ENCODE measurements around the gene PPP1R14B. TPM values are rescaled to one million over a fixed set of nuclear protein-coding genes. Genes with fewer than 3 reads are reported as not detected.

The PPP1R14B gene
- total and polyA plus RNA-seq, 2 of the 13 experiments (the other 11 are each of a cell fraction or from before 2014, with no cell fraction given), result 110 to 148 TPM

DNA sequence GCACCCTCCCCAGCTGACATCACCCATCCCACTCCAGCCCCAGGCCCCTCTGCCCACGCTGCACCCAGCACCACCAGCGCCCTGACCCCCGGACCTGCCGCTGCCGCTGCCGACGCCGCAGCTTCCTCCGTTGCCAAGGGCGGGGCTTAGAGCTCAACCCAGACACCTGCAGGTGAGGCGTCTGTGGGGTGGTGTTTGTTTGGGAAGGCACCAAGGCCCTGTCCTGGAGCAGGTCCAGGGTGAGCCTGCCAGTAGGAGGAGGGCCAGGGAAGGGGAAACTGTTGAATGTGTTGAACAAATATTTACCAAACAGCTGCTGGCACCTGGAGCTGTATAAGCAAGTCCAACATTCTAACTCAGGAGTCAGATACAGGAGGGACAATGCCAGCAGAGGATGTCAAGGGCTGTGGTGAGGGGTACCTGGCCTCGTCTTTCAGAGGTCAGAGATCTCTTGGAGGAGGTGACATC is 9.2 kb downstream of the PPP1R14B start (continued):
- TF ChIP-seq, protein P1, sequence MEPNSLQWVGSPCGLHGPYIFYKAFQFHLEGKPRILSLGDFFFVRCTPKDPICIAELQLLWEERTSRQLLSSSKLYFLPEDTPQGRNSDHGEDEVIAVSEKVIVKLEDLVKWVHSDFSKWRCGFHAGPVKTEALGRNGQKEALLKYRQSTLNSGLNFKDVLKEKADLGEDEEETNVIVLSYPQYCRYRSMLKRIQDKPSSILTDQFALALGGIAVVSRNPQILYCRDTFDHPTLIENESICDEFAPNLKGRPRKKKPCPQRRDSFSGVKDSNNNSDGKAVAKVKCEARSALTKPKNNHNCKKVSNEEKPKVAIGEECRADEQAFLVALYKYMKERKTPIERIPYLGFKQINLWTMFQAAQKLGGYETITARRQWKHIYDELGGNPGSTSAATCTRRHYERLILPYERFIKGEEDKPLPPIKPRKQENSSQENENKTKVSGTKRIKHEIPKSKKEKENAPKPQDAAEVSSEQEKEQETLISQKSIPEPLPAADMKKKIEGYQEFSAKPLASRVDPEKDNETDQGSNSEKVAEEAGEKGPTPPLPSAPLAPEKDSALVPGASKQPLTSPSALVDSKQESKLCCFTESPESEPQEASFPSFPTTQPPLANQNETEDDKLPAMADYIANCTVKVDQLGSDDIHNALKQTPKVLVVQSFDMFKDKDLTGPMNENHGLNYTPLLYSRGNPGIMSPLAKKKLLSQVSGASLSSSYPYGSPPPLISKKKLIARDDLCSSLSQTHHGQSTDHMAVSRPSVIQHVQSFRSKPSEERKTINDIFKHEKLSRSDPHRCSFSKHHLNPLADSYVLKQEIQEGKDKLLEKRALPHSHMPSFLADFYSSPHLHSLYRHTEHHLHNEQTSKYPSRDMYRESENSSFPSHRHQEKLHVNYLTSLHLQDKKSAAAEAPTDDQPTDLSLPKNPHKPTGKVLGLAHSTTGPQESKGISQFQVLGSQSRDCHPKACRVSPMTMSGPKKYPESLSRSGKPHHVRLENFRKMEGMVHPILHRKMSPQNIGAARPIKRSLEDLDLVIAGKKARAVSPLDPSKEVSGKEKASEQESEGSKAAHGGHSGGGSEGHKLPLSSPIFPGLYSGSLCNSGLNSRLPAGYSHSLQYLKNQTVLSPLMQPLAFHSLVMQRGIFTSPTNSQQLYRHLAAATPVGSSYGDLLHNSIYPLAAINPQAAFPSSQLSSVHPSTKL (CRISPR knock-in tag; IDR thresholded peaks at IDR 0.05), result peak; percentile 81
- TF ChIP-seq ZNF331 (CRISPR knock-in tag; IDR thresholded peaks at IDR 0.05) (peak; percentile 74; the same call in 1 of the 2 replicates), RBAK (CRISPR knock-in tag; IDR thresholded peaks at IDR 0.05) (no peak), ZNF350 (CRISPR knock-in tag; IDR thresholded peaks at IDR 0.05; ENCODE audit: borderline replicate concordance, low read depth) (peak; percentile 62; the same call in 1 of the 2 replicates), ZNF17 (CRISPR knock-in tag; IDR thresholded peaks at IDR 0.05) (no peak), ZFP82 (CRISPR knock-in tag; IDR thresholded peaks at IDR 0.05; ENCODE audit: borderline replicate concordance) (no peak), ZSCAN9 (CRISPR knock-in tag; IDR thresholded peaks at IDR 0.05; ENCODE audit: borderline replicate concordance) (peak; percentile 18), GABPB1 (CRISPR knock-in tag; IDR thresholded peaks at IDR 0.05) (peak; percentile 61), KDM2A (CRISPR knock-in tag; IDR thresholded peaks at IDR 0.05; ENCODE audit: borderline replicate concordance, low read depth) (peak; percentile 46; the same call in 1 of the 2 replicates), FOSL2 (CRISPR knock-in tag; IDR thresholded peaks at IDR 0.05) (peak; percentile 27; the same call in 1 of the 2 replicates), NBN (conservative IDR thresholded peaks at IDR 0.05) (no peak), HNRNPLL (IDR thresholded peaks at IDR 0.05; ENCODE audit: low read depth, low read length, poor library complexity, severe bottlenecking) (peak; percentile 16), ATF7 (IDR thresholded peaks at IDR 0.05) (no peak), ATF7 (CRISPR knock-in tag; IDR thresholded peaks at IDR 0.05) (0 out of 2 replicates have a peak, but pooled peaks have one; percentile 33), ZBTB21 (CRISPR knock-in tag; IDR thresholded peaks at IDR 0.05) (no peak), MAFF (IDR thresholded peaks at IDR 0.05; ENCODE audit: low read depth, low read length) (no peak)
- TF ChIP-seq, protein P2, sequence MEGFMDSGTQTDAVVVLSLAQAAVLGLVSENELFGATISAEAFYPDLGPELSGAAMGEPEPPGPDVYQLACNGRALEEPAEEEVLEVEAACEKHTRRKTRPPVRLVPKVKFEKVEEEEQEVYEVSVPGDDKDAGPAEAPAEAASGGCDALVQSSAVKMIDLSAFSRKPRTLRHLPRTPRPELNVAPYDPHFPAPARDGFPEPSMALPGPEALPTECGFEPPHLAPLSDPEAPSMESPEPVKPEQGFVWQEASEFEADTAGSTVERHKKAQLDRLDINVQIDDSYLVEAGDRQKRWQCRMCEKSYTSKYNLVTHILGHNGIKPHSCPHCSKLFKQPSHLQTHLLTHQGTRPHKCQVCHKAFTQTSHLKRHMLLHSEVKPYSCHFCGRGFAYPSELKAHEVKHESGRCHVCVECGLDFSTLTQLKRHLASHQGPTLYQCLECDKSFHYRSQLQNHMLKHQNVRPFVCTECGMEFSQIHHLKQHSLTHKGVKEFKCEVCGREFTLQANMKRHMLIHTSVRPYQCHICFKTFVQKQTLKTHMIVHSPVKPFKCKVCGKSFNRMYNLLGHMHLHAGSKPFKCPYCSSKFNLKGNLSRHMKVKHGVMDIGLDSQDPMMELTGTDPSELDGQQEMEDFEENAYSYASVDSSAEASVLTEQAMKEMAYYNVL (CRISPR knock-in tag; IDR thresholded peaks at IDR 0.05; ENCODE audit: borderline replicate concordance), result peak; percentile 51; the same call in 1 of the 2 replicates
- TF ChIP-seq, protein P3, sequence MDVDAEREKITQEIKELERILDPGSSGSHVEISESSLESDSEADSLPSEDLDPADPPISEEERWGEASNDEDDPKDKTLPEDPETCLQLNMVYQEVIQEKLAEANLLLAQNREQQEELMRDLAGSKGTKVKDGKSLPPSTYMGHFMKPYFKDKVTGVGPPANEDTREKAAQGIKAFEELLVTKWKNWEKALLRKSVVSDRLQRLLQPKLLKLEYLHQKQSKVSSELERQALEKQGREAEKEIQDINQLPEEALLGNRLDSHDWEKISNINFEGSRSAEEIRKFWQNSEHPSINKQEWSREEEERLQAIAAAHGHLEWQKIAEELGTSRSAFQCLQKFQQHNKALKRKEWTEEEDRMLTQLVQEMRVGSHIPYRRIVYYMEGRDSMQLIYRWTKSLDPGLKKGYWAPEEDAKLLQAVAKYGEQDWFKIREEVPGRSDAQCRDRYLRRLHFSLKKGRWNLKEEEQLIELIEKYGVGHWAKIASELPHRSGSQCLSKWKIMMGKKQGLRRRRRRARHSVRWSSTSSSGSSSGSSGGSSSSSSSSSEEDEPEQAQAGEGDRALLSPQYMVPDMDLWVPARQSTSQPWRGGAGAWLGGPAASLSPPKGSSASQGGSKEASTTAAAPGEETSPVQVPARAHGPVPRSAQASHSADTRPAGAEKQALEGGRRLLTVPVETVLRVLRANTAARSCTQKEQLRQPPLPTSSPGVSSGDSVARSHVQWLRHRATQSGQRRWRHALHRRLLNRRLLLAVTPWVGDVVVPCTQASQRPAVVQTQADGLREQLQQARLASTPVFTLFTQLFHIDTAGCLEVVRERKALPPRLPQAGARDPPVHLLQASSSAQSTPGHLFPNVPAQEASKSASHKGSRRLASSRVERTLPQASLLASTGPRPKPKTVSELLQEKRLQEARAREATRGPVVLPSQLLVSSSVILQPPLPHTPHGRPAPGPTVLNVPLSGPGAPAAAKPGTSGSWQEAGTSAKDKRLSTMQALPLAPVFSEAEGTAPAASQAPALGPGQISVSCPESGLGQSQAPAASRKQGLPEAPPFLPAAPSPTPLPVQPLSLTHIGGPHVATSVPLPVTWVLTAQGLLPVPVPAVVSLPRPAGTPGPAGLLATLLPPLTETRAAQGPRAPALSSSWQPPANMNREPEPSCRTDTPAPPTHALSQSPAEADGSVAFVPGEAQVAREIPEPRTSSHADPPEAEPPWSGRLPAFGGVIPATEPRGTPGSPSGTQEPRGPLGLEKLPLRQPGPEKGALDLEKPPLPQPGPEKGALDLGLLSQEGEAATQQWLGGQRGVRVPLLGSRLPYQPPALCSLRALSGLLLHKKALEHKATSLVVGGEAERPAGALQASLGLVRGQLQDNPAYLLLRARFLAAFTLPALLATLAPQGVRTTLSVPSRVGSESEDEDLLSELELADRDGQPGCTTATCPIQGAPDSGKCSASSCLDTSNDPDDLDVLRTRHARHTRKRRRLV (CRISPR knock-in tag; IDR thresholded peaks at IDR 0.05), result no peak

All from HepG2 (cell line).